A549 (cell line): ENCODE data around the gene APOL5. TPM values are rescaled to one million over a fixed set of nuclear protein-coding genes. Genes with fewer than 3 reads are reported as not detected.

Experiments
- ATAC-seq, 2 experiments: fragments of 200-7000 bp in 1 of 2; fragments of >200 bp in 1 of 2; cut with Nextera tagmentation in 1 of 2; cut with Tn5 transposase in 1 of 2; 3 replicates each; pipeline versions ENCODE4 v1.8.0 to v1.9.1; 2018 to 2020; ENCODE audit warnings: mild to moderate bottlenecking in 1 of 2, moderate library complexity in 1 of 2
- CTCF ChIA-PET: fragments of 300-600 bp; sonication (Branson Sonifier 250); formaldehyde crosslinking; extraction: SDS; loops from one replicate; lab custom pipeline; 2021; ENCODE audit warnings: antibody characterized with exemption, inconsistent platforms; lab: Yijun Ruan, JAX
- POLR2A ChIA-PET: fragments of 350-600 bp; formaldehyde crosslinking; extraction: SDS; loops from one replicate; lab custom pipeline; 2021; ENCODE audit warnings: antibody characterized with exemption, inconsistent platforms; lab: Yijun Ruan, JAX
- DNase-seq, 2 experiments: peaks; one replicate each; pipeline versions ENCODE4 v3.0.0 to v3.0.0-alpha.2; 2011 to 2016; ENCODE audit warnings: low read depth in 1 of 2, low spot score in 1 of 2
- FAIRE-seq: peaks from 2 replicates; lab custom pipeline; 2011; peaks lifted over from hg19 to GRCh38; lab: Jason Lieb, UNC
- H3K27ac ChIP-seq, 2 experiments: fragments of >200 bp; sonication (Bioruptor Twin); formaldehyde crosslinking; 3 replicates each; pipeline ENCODE4 v1.5.1; 2016 to 2017
- H3K4me1 ChIP-seq: fragments of >200 bp; sonication (Bioruptor Twin); formaldehyde crosslinking; 3 replicates; pipeline ENCODE4 v1.6.1; 2016
- H3K4me2 ChIP-seq: fragments of >200 bp; sonication (Bioruptor Twin); formaldehyde crosslinking; 3 replicates; pipeline ENCODE4 v1.6.1; 2016
- H3K4me3 ChIP-seq: fragments of >200 bp; sonication (Bioruptor Twin); formaldehyde crosslinking; 3 replicates; pipeline ENCODE4 v1.5.1; 2016
- H3K9me3 ChIP-seq: fragments of >200 bp; sonication (Bioruptor Twin); formaldehyde crosslinking; 3 replicates; pipeline ENCODE4 v1.6.1; 2016
- CTCF ChIP-seq: fragments of >200 bp; sonication (Bioruptor Twin); formaldehyde crosslinking; IDR thresholded peaks from 3 replicates; pipeline ENCODE4 v1.5.1; 2016
- EP300 ChIP-seq, 2 experiments: fragments of >200 bp; sonication (Bioruptor Twin); formaldehyde crosslinking; IDR thresholded peaks; 2 replicates in 1 of 2; 3 replicates in 1 of 2; pipeline ENCODE4 v1.6.1; 2016 to 2017
- HOXB13 ChIP-seq: fragments of 250-450 bp; sonication (Bioruptor Pico); IDR thresholded peaks from 2 replicates; pipeline ENCODE4 v1.5.0; 2020; ENCODE audit warnings: low read depth, mild to moderate bottlenecking, moderate library complexity
- MAFK ChIP-seq: fragments of 450-650 bp; IDR thresholded peaks from 2 replicates; pipeline ENCODE4 v1.6.1; 2014; ENCODE audit not compliant: partially characterized antibody
- NPAS2 ChIP-seq: fragments of 250-450 bp; sonication (Bioruptor Pico); IDR thresholded peaks from 2 replicates; pipeline ENCODE4 v1.8.0; 2022; ENCODE audit warnings: mild to moderate bottlenecking, moderate library complexity, borderline replicate concordance
- NR3C1 ChIP-seq: fragments of >200 bp; sonication (Bioruptor Twin); formaldehyde crosslinking; IDR thresholded peaks from 3 replicates; pipeline ENCODE4 v1.6.1; 2017
- RCOR1 ChIP-seq: fragments of 150-350 bp; IDR thresholded peaks from 2 replicates; pipeline ENCODE4 v1.6.1; 2014; ENCODE audit warnings: antibody characterized with exemption, low read length, low read depth
- SMC3 ChIP-seq: fragments of >200 bp; sonication (Bioruptor Twin); formaldehyde crosslinking; IDR thresholded peaks from 3 replicates; pipeline ENCODE4 v1.6.1; 2018; ENCODE audit warnings: inconsistent platforms
- TP53 ChIP-seq: fragments of 250-450 bp; sonication (Bioruptor Pico); IDR thresholded peaks from 2 replicates; pipeline ENCODE4 v1.5.0; 2021; ENCODE audit warnings: mild to moderate bottlenecking, moderate library complexity
- ZC3H11A ChIP-seq: fragments of 450-650 bp; IDR thresholded peaks from 2 replicates; pipeline ENCODE4 v1.6.1; 2014; ENCODE audit warnings: antibody characterized with exemption, mild to moderate bottlenecking
- WGBS: methylation state at CpG from one replicate; pipeline ENCODE4 v1.1.6; 2017; ENCODE audit errors: missing lambda C conversion rate; 5-methylcytosine and 5-hydroxymethylcytosine counted together
- polyA plus RNA-seq, 4 experiments: library from polyadenylated mRNA; depleted of rRNA in 3 of 4; stranded (reverse); fragments of >200 nt; fragmentation: RNase III in 1 of 4; extraction: RNeasy Plus Mini Kit Qiagen cat#74134 plus additional on column Dnase treatment in 1 of 4; gene quantifications; 2 replicates in 3 of 4; 3 replicates in 1 of 4; pipeline ENCODE4 v1.2.3, GENCODE V29; 2011 to 2017
- TF ChIP-seq, protein P1 (sequence below): fragments of 200-600 bp; sonication (generic); IDR thresholded peaks from 2 replicates; pipeline ENCODE4 v1.6.1; 2016; ENCODE audit warnings: antibody characterized with exemption, mild to moderate bottlenecking, moderate library complexity
- TF ChIP-seq, protein P2 (sequence below): fragments of 150-350 bp; IDR thresholded peaks from 2 replicates; pipeline ENCODE4 v1.6.1; 2014; ENCODE audit warnings: low read depth, mild to moderate bottlenecking, low read length

Gene APOL5
- polyA plus RNA-seq, 2 of the 4 experiments (the other 2 are of a cell fraction), result not detected

- TF ChIP-seq, protein P1, sequence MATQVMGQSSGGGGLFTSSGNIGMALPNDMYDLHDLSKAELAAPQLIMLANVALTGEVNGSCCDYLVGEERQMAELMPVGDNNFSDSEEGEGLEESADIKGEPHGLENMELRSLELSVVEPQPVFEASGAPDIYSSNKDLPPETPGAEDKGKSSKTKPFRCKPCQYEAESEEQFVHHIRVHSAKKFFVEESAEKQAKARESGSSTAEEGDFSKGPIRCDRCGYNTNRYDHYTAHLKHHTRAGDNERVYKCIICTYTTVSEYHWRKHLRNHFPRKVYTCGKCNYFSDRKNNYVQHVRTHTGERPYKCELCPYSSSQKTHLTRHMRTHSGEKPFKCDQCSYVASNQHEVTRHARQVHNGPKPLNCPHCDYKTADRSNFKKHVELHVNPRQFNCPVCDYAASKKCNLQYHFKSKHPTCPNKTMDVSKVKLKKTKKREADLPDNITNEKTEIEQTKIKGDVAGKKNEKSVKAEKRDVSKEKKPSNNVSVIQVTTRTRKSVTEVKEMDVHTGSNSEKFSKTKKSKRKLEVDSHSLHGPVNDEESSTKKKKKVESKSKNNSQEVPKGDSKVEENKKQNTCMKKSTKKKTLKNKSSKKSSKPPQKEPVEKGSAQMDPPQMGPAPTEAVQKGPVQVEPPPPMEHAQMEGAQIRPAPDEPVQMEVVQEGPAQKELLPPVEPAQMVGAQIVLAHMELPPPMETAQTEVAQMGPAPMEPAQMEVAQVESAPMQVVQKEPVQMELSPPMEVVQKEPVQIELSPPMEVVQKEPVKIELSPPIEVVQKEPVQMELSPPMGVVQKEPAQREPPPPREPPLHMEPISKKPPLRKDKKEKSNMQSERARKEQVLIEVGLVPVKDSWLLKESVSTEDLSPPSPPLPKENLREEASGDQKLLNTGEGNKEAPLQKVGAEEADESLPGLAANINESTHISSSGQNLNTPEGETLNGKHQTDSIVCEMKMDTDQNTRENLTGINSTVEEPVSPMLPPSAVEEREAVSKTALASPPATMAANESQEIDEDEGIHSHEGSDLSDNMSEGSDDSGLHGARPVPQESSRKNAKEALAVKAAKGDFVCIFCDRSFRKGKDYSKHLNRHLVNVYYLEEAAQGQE, result no peak
- TF ChIP-seq NPAS2 (CRISPR knock-in tag) (no peak), TP53 (no peak)
These were observed 21.6 kb downstream of the APOL5 start (continued) for GRCh38 chr22:35739076-35739930.

GRCh38 chr22:35739931-35740380, 22.3 kb downstream of the APOL5 start:
- no peak for ATAC-seq
- CTCF ChIA-PET, result interaction anchor here (1.4 to 2.8 kb wide), 3 partner anchors 108 to 114 kb away, joined by 3 to 9 read pairs (median 6); no protein-coding TSS in a partner anchor
- Histone ChIP-seq H3K9me3 (no peaks in the 10 kb centered on the region), H3K4me3 (no peak overlapping the region), H3K4me1 (peaks cover 18% of the 10 kb centered on the region)
- 91% methylated on average over 3 of the region's 3 CpGs for WGBS
- TF ChIP-seq CTCF (peak; percentile 2; the same call in 1 of the 3 replicates), EP300 (IDR thresholded peaks at IDR 0.05) (no peak)
- TF ChIP-seq, all 56 proteins: peak for 1
- DNase-seq (no peak), FAIRE-seq (no peak)
- no peak overlapping the region for H3K4me2 ChIP-seq
- H3K27ac ChIP-seq, result no peak overlapping the region
- POLR2A ChIA-PET, result no interaction called here

GRCh38 chr22:35740616-35741015, 22.9 kb downstream of the APOL5 start:
- H3K4me3 ChIP-seq, result no peak overlapping the region
- ChIA-PET CTCF (interaction anchor here (0.7 to 2.8 kb wide), 3 partner anchors 10 to 109 kb away, joined by 3 to 9 read pairs (median 3); no protein-coding TSS in a partner anchor), POLR2A (no interaction called here)
- H3K9me3 ChIP-seq, result no peaks in the 10 kb centered on the region
- no peak for FAIRE-seq
- 82% methylated on average over 1 of the region's 1 CpG for WGBS
- peaks cover 18% of the 10 kb centered on the region for H3K4me1 ChIP-seq
- ATAC-seq, result no peak
- TF ChIP-seq SMC3, result no peak
- TF ChIP-seq, protein P1, result no peak
- no peak for TF ChIP-seq HOXB13 (CRISPR knock-in tag)
- TF ChIP-seq RCOR1, result no peak
- no peak for TF ChIP-seq MAFK
- TF ChIP-seq, protein P2, sequence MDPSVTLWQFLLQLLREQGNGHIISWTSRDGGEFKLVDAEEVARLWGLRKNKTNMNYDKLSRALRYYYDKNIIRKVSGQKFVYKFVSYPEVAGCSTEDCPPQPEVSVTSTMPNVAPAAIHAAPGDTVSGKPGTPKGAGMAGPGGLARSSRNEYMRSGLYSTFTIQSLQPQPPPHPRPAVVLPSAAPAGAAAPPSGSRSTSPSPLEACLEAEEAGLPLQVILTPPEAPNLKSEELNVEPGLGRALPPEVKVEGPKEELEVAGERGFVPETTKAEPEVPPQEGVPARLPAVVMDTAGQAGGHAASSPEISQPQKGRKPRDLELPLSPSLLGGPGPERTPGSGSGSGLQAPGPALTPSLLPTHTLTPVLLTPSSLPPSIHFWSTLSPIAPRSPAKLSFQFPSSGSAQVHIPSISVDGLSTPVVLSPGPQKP, result no peak
- TF ChIP-seq NR3C1, result no peak
- TF ChIP-seq ZC3H11A, result no peak
- H3K27ac ChIP-seq, result no peak overlapping the region
- no peak overlapping the region for H3K4me2 ChIP-seq
- DNase-seq, result no peak
